GM12873 (cell line): ENCODE data around the gene ZNF747.

Experiments
- TF ChIP-seq, protein P1 (sequence below): IDR thresholded peaks from 2 replicates; pipeline ENCODE4 v1.5.1; 2012; ENCODE audit warnings: low read depth, mild to moderate bottlenecking, moderate library complexity, low read length, control low read depth; ENCODE audit not compliant: insufficient read depth; ENCODE audit errors: missing control alignments

Gene ZNF747

DNA sequence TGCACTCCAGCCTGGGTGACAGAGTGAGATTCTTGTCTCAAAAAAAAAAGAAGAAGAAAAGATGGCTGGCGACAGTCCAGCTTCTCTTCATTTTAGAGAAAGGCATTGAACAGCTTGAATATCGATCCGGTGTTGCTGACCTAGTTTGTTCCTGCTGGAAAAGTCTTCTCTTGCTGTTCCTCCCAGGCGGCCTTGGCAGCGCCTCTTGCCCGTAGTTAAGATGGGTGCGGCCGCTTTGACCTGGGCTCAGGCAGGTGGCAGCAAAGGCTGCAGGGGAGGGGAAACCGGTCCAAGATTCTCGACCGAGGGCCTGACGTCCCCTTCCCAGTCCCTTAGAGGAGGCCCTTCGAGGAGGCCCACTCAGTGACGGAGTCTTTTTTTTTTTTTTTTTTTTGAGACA is 27.4 kb upstream of the ZNF747 start:
- TF ChIP-seq, protein P1, sequence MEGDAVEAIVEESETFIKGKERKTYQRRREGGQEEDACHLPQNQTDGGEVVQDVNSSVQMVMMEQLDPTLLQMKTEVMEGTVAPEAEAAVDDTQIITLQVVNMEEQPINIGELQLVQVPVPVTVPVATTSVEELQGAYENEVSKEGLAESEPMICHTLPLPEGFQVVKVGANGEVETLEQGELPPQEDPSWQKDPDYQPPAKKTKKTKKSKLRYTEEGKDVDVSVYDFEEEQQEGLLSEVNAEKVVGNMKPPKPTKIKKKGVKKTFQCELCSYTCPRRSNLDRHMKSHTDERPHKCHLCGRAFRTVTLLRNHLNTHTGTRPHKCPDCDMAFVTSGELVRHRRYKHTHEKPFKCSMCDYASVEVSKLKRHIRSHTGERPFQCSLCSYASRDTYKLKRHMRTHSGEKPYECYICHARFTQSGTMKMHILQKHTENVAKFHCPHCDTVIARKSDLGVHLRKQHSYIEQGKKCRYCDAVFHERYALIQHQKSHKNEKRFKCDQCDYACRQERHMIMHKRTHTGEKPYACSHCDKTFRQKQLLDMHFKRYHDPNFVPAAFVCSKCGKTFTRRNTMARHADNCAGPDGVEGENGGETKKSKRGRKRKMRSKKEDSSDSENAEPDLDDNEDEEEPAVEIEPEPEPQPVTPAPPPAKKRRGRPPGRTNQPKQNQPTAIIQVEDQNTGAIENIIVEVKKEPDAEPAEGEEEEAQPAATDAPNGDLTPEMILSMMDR, result no peak

DNA sequence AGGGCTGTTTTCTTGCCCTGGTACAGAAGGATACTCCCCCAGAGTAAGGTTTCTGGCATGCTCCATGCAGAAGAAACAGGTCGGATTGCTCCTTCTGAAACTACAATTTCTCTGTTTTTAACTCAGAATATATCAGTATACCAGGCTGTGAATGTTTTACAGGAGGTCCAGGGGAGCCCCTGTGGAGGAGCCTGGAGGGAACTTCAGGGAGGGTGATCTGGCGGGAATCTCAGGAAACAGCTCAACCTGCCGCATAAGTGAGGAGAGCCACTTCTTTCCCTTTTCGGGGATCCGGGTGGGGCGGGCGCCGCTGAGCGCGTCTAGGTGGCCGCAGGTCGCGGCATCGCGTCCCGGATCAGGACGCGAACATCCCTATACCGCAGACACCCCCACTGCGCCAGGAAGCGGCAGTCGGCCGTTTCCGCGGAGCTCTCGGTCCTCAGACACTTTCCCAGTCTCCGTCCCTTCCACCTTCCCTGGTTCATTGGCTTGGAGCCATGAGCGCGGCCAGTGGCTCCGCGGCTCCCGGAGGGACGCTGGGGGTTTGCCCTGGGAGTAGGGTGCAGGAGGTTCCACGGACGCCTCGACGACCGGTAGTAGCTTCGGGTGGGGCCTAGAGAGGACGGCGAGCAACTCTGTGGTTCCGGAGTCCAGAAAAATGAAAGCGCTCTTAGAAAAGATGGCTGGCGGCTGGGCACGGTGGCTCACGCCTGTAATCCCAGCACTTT is 26.6 kb upstream of the ZNF747 start:
- TF ChIP-seq, protein P1, result no peak

DNA sequence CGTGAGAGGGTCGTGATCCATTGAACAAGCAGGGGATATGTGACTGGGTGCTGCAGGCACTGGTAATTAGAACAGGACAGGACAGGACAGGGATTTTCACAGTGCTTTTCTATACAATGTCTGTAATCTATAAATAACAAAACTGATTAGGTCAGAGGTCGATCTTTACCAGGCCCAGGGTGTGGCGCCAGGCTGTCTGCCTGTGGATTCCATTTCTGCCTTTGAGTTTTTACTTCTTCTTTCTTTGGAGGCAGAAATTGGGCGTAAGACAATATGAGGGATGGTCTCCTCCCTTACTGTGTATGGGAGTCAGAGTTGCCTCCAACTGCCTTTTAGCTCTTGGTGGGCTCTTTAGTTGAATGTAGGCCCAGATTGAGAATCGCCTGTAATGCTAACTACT is 25.0 kb upstream of the ZNF747 start:
- TF ChIP-seq, protein P1, result no peak

DNA sequence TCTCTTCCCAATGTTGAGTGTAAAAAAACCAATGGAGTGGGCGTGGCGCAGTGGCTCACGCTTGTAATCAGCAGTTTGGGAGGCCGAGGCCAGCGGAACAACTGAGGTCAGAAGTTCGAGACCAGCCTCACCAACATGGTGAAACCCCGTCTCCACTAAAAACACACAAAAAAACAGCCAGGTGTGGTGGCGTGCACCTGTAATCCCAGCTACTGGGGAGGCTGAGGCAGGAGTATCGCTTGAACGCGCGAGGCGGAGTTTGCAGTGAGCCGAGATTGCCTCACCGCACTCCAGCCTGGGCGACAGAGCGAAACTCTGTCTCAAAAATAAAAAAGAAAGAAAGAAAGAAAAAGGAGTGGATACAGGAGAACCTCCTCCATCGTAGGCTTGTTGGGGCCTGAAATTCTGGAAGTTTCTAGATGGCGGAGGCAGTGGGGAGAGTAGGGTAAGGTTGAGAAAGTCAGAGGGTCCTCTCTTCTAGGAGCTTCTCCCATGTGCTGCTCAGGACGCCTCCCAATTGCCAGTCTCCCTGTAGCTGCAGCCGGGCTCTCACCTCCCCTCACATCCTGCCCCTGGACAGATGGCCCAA is 24.2 kb upstream of the ZNF747 start:
- TF ChIP-seq, protein P1, result no peak

DNA sequence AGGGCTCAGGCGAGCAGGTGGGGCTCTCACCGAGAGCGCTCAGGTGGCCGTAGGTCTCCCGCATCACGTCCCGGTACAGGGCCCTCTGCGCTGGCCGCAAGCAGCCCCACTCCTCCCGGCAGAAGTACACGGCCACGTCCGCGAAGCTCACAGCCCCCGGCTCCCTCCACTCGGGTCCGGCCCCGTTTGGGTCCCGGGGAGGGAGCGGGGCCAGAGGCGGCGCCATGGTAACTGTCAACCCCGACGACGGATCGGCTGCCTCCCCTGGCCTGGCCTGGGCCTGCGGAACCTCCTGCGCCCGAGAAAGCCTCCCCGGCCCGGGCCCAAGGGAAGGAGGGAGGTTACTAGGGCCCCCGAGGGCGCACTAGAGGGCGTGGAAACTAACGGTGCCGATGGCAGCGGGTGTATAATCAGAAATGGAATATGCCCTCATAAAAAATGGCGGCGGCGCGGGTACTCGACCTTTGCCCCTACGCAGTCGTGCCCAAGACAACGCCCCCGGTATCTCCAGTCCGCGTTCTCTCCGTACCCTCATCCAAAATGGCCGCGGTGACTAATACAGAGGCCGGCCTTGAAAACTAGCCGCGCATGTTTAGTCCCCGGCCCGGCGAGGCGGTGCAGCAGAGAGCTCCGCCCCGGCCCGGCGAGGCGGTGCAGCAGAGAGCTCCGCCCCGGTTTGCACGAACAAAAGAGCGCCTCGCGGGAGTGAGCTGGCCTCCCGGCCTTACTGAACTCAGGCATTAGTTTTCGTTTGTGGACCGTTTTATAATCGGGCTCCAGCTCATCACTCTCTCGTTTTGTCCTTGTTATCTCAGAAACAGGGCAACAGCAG is 23.5 kb upstream of the ZNF747 start, which contains the start of gene ZNF764:
ZNF764 (minus strand) TSS at position 418 of the 832 bp plus-strand sequence; CDS start at position 226, 192 bp downstream.
- TF ChIP-seq, protein P1, result peak; percentile 28

DNA sequence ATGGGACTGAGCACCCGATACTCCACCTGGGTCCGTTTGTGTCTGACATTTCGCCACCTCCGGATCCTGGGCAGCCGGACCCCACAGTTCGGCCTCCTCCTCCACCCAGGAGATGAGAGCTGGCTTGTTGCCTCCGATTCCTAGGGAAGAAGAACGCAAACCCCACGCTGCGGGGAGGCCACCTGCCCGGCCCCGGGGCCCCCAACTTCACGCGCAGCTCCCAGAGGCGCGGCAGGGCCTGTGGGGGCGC is 23.0 kb upstream of the ZNF747 start:
- TF ChIP-seq, protein P1, result no peak

DNA sequence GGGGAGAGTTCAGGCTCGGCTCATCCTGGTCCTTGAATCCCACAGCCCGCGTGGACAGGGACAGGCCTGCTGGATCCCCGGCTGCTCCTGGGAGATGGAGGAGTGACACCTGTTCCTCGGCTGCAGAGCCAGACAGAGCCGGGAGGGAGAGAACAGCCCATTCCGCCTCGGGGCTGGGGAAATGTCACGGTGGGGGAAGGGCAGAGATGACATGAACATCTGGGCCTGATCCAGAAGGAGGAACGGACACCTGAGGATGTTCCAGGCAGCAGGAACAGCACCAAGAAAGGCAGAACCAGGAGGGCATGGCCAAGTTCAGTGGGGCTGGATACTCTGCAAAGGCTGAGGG is 21.4 kb upstream of the ZNF747 start:
- TF ChIP-seq, protein P1, result no peak
